IPS-20b (cell line): ENCODE results near the gene SDCBP2.

Source experiments
- H3K27ac ChIP-seq: one replicate; pipeline ENCODE4 v1.5.1; 2013; ENCODE audit warnings: low read length
- H3K27me3 ChIP-seq: 2 replicates; pipeline ENCODE4 v1.6.1; 2013; ENCODE audit warnings: mild to moderate bottlenecking, low read length, inconsistent platforms; ENCODE audit not compliant: insufficient read depth
- H3K36me3 ChIP-seq: 2 replicates; pipeline ENCODE4 v1.6.1; 2013; ENCODE audit warnings: low read depth, mild to moderate bottlenecking, inconsistent platforms, low read length, moderate library complexity; ENCODE audit not compliant: insufficient read depth
- H3K4me1 ChIP-seq: 2 replicates; pipeline ENCODE4 v1.6.1; 2013; ENCODE audit warnings: mild to moderate bottlenecking, control low read depth, inconsistent platforms, low read length, moderate library complexity; ENCODE audit not compliant: insufficient read depth
- H3K4me3 ChIP-seq: 2 replicates; pipeline ENCODE4 v1.5.1; 2013; ENCODE audit warnings: mild to moderate bottlenecking, low read length, inconsistent platforms
- H3K9ac ChIP-seq: 2 replicates; pipeline ENCODE4 v1.6.1; 2013; ENCODE audit warnings: low read depth, mild to moderate bottlenecking, inconsistent platforms, low read length, moderate library complexity
- H3K9me3 ChIP-seq: 2 replicates; pipeline ENCODE4 v1.6.1; 2013; ENCODE audit warnings: mild to moderate bottlenecking, low read depth, low read length, inconsistent platforms; ENCODE audit not compliant: insufficient read depth

Gene SDCBP2

GRCh38 chr20:1334761-1335160 lies 5.8 kb upstream of the SDCBP2 start:
- Histone ChIP-seq H3K4me3 (no peak overlapping the region), H3K27me3 (no peaks in the 10 kb centered on the region), H3K9me3 (no peaks in the 10 kb centered on the region), H3K4me1 (no peaks in the 10 kb centered on the region), H3K36me3 (0 out of 2 replicates have a peak, but pooled peaks cover 14% of the 10 kb centered on the region), H3K9ac (no peak overlapping the region), H3K27ac (no peak overlapping the region)

GRCh38 chr20:1334370-1334731 lies 5.4 kb upstream of the SDCBP2 start:
- no peak overlapping the region for H3K4me3 ChIP-seq
- H3K4me1 ChIP-seq = no peaks in the 10 kb centered on the region
- no peaks in the 10 kb centered on the region for H3K27me3 ChIP-seq
- no peak overlapping the region for H3K9ac ChIP-seq
- 0 out of 2 replicates have a peak, but pooled peaks cover 14% of the 10 kb centered on the region for H3K36me3 ChIP-seq
- H3K9me3 ChIP-seq = no peaks in the 10 kb centered on the region
- H3K27ac ChIP-seq = no peak overlapping the region

GRCh38 chr20:1333462-1334369 lies 4.8 kb upstream of the SDCBP2 start:
- Histone ChIP-seq H3K27ac (no peak overlapping the region), H3K9me3 (no peaks in the 10 kb centered on the region), H3K36me3 (0 out of 2 replicates have a peak, but pooled peaks cover 14% of the 10 kb centered on the region), H3K27me3 (no peaks in the 10 kb centered on the region), H3K4me3 (no peak overlapping the region), H3K9ac (no peak overlapping the region), H3K4me1 (no peaks in the 10 kb centered on the region)

- H3K27ac ChIP-seq = no peak overlapping the region
- H3K4me3 ChIP-seq = no peak overlapping the region
- H3K36me3 ChIP-seq = 0 out of 2 replicates have a peak, but pooled peaks cover 14% of the 10 kb centered on the region
- H3K27me3 ChIP-seq = no peaks in the 10 kb centered on the region
- no peaks in the 10 kb centered on the region for H3K9me3 ChIP-seq
- H3K9ac ChIP-seq = no peak overlapping the region
- no peaks in the 10 kb centered on the region for H3K4me1 ChIP-seq
Measured at GRCh38 chr20:1332749-1333300, 3.9 kb upstream of the SDCBP2 start.

GRCh38 chr20:1331801-1332453 lies 3.0 kb upstream of the SDCBP2 start:
- no peaks in the 10 kb centered on the region for H3K4me1 ChIP-seq
- 0 out of 2 replicates have a peak, but pooled peaks cover 14% of the 10 kb centered on the region for H3K36me3 ChIP-seq
- H3K27me3 ChIP-seq = no peaks in the 10 kb centered on the region
- H3K9me3 ChIP-seq = no peaks in the 10 kb centered on the region
- H3K9ac ChIP-seq = no peak overlapping the region
- no peak overlapping the region for H3K27ac ChIP-seq
- H3K4me3 ChIP-seq = no peak overlapping the region

- H3K9ac ChIP-seq = no peak overlapping the region
- no peaks in the 10 kb centered on the region for H3K9me3 ChIP-seq
- no peak overlapping the region for H3K4me3 ChIP-seq
- H3K27ac ChIP-seq = no peak overlapping the region
- H3K27me3 ChIP-seq = no peaks in the 10 kb centered on the region
- H3K36me3 ChIP-seq = 0 out of 2 replicates have a peak, but pooled peaks cover 14% of the 10 kb centered on the region
- H3K4me1 ChIP-seq = peaks cover 8% of the 10 kb centered on the region; the same call in 1 of the 2 replicates
Measured at GRCh38 chr20:1331101-1331500, 2.2 kb upstream of the SDCBP2 start.

GRCh38 chr20:1330075-1330830 lies 1.3 kb upstream of the SDCBP2 start:
- H3K9ac ChIP-seq = no peak overlapping the region
- H3K27me3 ChIP-seq = no peaks in the 10 kb centered on the region
- peaks cover 8% of the 10 kb centered on the region; the same call in 1 of the 2 replicates for H3K4me1 ChIP-seq
- no peak overlapping the region for H3K4me3 ChIP-seq
- 0 out of 2 replicates have a peak, but pooled peaks cover 14% of the 10 kb centered on the region for H3K36me3 ChIP-seq
- no peaks in the 10 kb centered on the region for H3K9me3 ChIP-seq
- H3K27ac ChIP-seq = no peak overlapping the region

- Histone ChIP-seq H3K4me3 (no peak overlapping the region), H3K9me3 (no peaks in the 10 kb centered on the region), H3K27me3 (no peaks in the 10 kb centered on the region), H3K27ac (no peak overlapping the region), H3K9ac (no peak overlapping the region), H3K36me3 (0 out of 2 replicates have a peak, but pooled peaks cover 10% of the 10 kb centered on the region), H3K4me1 (peaks cover 8% of the 10 kb centered on the region; the same call in 1 of the 2 replicates)
Measured at GRCh38 chr20:1327827-1328679, 886 bp downstream of the SDCBP2 start.

GRCh38 chr20:1327241-1327653 lies 1.7 kb downstream of the SDCBP2 start:
- no peaks in the 10 kb centered on the region for H3K27me3 ChIP-seq
- H3K36me3 ChIP-seq = 0 out of 2 replicates have a peak, but pooled peaks cover 6% of the 10 kb centered on the region
- H3K4me1 ChIP-seq = peaks cover 8% of the 10 kb centered on the region; the same call in 1 of the 2 replicates
- H3K4me3 ChIP-seq = no peak overlapping the region
- H3K9me3 ChIP-seq = no peaks in the 10 kb centered on the region
- no peak overlapping the region for H3K9ac ChIP-seq
- no peak overlapping the region for H3K27ac ChIP-seq

GRCh38 chr20:1326031-1326930 lies 2.7 kb downstream of the SDCBP2 start:
- 0 out of 2 replicates have a peak, but pooled peaks cover 1% of the 10 kb centered on the region for H3K36me3 ChIP-seq
- no peaks in the 10 kb centered on the region for H3K9me3 ChIP-seq
- H3K27me3 ChIP-seq = no peaks in the 10 kb centered on the region
- peak overlapping the region; percentile 90 for H3K27ac ChIP-seq
- peak overlapping the region; percentile 88 for H3K4me3 ChIP-seq
- H3K4me1 ChIP-seq = peaks cover 8% of the 10 kb centered on the region; the same call in 1 of the 2 replicates
- peak overlapping the region; percentile 99 for H3K9ac ChIP-seq
